Astrocyte (in vitro differentiated cells and primary cell): Measurements from ENCODE around the gene THADA.

Source experiments
- EZH2 ChIP-seq: IDR thresholded peaks from 2 replicates; pipeline ENCODE4 v1.6.1; 2012; ENCODE audit warnings: mild to moderate bottlenecking, low read length, inconsistent platforms; ENCODE audit not compliant: insufficient read depth
- TF ChIP-seq, protein P1 (sequence below): IDR thresholded peaks from 2 replicates; pipeline ENCODE4 v1.5.1; 2011; ENCODE audit warnings: low read depth, mild to moderate bottlenecking, inconsistent platforms, low read length, moderate library complexity; ENCODE audit not compliant: insufficient read depth

DNA sequence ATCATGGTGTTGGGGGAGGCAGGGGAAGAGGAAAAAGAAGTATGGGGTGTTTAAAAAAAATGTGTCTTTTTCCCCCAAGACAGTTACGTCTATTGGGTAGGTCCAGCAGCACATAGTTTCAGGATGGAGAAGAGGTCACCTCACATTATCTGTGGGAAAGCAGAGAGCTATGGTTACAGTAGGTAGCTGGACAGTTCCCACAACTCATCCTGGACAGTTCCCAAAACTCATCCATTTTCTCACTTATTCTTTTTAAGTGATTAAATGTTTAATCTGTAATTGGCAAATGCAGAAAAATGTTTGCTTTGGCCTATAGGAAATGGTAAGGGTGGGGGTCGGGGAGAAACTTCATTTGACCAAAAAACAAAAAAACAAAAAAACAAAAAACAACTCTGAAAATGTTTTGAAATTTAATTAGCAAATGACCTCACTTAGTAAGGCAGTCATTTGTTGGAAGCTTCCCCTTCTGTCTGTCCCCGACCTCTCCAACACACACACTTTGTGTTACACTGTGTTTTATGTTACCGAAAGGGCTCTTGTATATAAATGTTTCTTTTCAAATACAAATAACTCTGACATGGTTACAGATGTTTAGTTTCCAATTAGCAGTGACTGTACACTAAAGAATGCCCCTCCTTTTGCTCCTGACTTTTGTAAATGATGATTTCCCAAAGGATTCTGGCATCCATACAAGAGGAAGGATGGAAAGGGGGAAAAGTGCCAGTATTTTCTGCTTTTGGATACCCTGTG is 196.1 kb downstream of the THADA start:
- TF ChIP-seq, protein P1, sequence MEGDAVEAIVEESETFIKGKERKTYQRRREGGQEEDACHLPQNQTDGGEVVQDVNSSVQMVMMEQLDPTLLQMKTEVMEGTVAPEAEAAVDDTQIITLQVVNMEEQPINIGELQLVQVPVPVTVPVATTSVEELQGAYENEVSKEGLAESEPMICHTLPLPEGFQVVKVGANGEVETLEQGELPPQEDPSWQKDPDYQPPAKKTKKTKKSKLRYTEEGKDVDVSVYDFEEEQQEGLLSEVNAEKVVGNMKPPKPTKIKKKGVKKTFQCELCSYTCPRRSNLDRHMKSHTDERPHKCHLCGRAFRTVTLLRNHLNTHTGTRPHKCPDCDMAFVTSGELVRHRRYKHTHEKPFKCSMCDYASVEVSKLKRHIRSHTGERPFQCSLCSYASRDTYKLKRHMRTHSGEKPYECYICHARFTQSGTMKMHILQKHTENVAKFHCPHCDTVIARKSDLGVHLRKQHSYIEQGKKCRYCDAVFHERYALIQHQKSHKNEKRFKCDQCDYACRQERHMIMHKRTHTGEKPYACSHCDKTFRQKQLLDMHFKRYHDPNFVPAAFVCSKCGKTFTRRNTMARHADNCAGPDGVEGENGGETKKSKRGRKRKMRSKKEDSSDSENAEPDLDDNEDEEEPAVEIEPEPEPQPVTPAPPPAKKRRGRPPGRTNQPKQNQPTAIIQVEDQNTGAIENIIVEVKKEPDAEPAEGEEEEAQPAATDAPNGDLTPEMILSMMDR = no peak
- TF ChIP-seq EZH2 = no peak
